Right renal cortex interstitium (tissue), 3 donors: ENCODE results near the gene HDAC3. TPM values are rescaled to one million over a fixed set of nuclear protein-coding genes. Genes with fewer than 3 reads are reported as not detected.

Source experiments
- DNase-seq, 3 donors: peaks; one replicate each; pipeline ENCODE4 v3.0.0-alpha.2; 2013; ENCODE audit warnings: low read depth in 3 of 3, low spot score in 2 of 3
- polyA plus RNA-seq, 3 donors: library from polyadenylated mRNA; unstranded; fragments of 120-200 nt; gene quantifications; one replicate each; pipeline ENCODE4 v1.2.1, GENCODE V29; 2013; ENCODE audit not compliant: insufficient read length in 3 of 3

The HDAC3 gene
- polyA plus RNA-seq, 3 donors = 95.4 to 100 (median 96.6) TPM

DNA sequence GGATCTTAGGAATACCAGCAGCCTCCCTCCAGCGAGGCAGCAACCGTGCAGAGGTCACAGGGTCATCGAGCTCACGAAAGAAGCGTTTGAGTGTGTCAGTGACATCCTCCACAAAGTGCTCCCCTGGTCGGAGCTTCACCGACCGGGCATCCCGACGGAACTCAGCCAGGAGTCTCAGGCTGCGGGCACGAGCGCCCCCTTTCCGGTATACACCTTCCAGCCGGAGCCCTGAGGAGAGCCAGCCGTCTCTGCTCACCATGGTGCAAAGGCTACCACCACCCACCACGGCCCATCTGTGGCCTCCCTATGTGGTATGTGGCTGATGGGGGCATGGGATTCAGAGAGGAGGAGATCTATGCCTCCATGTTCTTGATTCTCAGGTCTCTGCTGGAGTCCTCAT lies 25.4 kb upstream of the HDAC3 start:
- no peak for DNase-seq

DNA sequence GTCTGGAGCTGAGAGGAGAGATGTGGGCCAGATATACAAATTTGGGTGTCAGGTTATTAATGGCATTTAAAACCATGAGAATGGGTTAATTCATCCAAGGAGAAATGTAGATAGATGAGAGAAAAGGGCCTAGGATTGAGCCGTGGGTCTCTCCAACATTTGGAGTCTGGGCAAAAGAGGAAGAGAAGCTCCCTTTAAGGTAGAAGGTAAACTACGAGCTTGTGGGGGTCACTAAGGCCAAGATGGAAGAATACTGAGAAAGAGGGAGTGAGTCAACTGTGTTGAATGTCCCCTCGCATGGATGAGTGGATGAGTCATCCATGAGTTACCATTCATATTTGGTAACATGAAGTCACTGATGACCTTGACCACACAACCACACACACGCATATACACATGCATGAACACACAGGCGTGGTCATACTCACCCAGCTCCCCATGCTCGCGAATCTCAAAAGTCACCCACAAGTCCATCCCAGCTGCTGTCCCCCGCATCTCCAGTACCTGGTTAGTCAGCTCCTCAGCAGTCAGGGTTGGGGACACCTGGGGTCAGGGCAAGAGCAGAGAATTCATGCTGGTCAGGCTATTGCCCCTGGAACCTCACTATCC lies 21.4 kb upstream of the HDAC3 start:
- DNase-seq = no peak

DNA sequence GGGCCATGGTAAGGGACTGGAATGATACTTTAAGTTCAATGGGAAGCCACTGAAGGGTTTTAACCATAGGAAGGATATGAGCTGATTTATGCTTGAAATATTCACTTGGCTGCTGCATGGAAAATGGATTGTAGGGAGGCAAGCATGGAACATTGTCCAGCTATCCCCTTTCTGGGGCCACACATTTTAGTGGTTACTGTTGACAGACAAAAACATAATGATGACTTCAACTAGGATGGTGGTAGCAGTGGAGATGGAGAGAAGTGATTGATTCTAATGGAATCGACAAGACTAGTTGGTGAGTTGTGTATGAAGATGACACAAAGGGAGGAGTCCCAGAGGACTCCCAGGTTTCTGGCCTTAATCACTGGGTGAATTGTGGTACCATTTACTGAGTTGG lies 20.8 kb upstream of the HDAC3 start:
- no peak for DNase-seq

DNA sequence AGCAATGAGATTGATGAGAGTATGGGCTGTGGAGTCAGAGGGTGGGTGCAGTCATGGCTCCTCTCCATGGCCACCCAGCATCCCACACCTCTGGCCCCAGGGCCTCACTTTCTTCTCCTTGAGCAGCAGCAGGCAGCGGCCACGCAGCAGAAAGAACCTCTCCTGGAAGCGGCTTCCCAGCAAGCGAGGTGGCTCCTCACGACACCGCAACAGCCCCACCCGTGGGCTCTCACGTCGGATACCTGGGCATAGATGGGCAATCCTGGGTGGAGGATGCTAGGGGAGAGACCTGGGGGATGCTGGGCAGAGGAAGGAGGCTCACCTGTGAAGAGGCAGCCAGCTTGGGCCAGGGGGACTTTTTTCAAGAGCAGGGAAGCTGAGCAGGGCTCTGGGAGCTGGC lies 19.7 kb upstream of the HDAC3 start:
- no peak for DNase-seq

DNA sequence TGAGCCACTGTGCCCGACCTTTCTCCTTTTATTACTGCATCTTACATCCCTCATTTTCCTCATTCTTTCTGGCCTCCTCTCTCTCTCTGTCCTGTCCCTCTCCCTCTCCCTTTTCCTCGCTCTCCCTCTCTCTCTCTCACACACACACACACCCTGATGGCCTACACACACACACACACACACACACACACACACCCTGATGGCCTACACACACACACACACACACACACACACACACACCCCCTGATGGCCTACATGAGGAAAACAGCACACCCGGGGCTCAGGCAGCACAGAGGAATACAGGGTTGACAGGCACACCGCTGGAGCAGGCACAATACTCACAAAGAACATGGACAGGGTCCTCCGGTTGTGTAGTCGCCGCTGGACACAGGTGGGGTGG lies 18.4 kb upstream of the HDAC3 start:
- DNase-seq = no peak

DNA sequence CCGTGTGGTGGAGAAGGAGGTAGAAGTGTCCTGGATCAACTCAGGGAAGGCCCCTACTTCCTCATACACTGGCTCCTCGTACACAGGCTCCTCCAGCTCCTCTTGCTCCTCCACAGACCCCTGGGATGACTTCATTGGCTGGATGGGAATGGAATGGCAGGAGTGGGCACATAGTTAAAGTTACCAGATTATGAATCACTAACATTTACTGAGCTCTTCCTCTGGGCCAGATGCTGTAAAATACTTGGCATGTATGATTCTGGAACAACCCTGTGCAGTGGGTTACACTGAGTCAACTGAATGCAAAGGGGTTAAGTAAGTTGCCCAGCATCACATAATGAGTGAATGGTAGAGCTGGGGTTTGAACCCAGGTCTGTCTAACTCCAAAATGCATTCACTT lies 17.6 kb upstream of the HDAC3 start:
- DNase-seq = no peak

DNA sequence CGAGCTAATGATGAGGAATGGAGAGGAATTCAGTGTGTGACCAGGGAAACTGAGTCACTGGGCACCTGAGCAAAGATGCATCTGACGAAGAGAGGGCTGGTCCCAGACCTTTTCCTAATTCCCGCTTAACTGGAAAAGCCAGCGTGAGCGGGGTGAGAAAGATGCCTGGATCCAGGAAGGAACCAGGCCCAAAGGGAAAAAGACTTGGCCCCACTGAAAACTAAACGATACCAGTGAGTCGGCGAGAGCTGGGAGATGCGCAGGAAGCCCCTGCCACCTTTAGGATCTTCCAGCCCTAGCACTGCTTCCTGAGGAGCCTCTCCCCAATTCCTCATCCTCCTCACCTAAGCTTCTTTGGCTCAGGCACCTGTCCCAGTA lies 15.1 kb upstream of the HDAC3 start:
- DNase-seq = no peak

DNA sequence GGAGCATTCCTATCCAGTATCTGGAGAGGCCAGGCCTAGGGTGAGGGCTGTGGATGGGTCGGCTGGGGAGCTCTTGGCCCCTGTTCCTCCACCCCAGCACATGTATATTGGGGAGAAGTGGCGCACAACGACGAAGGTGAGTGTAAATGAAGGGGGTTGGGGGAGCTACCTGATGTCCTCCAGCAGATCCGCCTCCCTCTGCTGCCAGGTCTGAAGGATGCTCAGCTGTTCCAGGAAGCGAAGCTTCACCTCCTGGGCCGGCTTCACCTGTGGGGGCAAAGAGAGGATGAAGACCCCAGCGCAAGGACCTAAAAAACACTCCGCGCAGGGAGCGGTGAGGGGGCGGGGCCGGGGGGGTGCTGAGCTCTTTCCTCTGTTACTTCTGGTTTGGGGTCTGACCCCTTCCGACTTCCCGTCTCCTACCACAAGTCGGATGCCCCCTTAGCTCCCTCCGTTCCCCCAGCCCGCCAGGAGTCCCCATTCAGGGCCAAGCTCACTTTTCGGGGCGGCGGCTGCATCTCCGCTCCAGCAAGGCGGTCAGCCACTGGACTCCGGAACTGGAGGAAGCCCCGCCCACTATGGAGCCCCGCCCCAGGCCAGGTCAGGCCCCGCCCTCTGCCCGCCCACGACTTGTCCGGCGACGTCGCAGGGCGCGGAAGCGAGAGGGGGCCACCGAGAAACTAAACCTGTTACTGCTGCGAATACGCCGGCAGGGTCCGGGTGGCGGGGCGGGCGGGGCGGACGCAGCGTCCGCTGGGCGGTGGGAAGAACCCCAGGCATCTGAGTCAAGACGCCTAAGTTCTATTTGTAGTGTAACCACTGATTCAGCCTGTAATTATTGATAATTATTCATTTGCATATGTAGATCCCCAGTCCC lies 14.4 kb upstream of the HDAC3 start, which contains the start of gene FCHSD1:
TSS of gene FCHSD1 (minus strand) at position 568 of the 877 bp plus-strand sequence. CDS start at position 518, 50 bp downstream.
- DNase-seq = no peak

DNA sequence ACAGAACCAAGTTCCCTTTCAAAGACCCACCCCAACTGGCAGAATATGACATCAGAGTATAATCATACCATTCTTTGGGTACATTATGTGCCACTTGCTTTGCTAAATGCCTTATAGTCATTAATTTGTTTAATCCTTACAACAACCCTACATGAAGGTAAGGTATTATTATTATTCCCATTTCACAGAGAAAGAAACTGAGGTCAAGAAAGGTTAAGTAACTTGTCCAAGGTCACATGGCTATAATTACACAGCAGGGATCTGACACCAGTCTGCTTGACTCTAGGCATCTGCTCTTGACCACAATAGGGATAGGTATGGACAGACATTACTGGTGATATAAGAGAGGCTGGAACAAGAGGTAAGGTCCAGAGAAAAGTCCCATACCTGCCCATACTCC lies 13.3 kb upstream of the HDAC3 start:
- no peak for DNase-seq

DNA sequence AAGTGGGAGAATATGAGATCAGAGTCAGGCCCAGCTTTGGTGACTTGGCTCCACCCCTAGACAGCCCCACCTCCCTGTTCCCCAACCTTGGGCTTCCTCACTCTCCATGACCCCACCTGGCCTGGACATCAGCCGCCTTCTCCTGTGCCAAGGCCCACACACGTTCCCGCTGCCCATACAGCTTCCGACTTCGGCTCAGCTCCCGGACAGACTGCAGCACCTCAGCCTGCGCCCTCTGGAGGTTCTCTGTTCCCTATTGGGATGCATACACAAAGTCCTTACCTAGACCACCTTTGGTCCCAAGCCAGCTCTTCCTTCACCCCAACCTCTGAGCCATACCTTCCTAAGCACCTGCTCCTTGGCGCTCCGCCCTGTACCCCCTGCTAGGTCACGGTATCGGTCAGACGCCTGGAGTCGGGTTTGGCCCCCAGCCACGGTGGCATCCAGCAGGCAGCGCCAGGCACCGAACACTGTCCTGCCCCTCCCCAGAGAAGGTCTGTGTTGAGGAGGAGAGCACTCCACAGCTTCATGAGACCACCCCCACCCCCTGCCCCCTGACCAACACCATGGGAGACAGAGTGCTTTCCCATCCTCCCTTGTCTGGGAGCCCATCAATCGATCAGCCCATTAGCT lies 12.5 kb upstream of the HDAC3 start:
- DNase-seq = no peak

DNA sequence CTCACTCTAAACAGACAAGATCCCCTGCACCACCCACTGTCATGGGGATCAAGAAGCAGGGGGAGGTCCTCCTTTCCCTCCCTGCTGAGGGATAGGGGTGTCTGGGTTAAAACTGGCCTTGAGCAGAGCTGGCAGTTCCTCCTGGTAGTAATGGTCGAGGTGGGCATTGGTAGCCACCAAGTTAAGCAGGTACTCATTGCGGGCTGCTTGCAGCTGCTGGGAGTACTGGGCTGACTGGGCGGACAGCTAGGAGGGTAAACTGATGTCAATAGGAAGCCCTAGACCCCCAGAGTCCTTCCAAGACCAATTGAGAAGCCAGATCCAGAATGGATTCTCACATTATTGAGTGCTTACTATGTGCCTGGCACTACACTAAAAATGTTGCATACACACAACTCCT lies 11.2 kb upstream of the HDAC3 start:
- DNase-seq = no peak

DNA sequence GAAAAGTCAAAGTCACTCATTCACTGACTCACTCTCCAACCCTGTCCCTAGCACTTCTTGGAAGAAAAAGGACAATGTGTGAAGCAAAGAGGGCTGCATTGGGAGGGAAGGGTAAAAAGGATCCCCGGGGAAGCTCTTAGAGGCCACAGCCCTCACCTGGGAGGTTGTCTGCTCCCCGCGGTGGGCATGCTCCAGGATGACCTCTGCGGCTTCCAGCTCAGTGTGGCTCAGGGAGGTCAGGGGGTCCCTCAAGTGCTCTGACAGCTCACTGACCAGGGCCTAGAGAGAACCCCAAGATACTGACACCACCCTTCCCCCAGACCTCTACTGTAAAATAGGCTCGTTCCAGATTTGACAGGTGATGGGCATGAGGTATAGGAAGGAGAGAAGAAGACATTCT lies 10.6 kb upstream of the HDAC3 start:
- DNase-seq = no peak

DNA sequence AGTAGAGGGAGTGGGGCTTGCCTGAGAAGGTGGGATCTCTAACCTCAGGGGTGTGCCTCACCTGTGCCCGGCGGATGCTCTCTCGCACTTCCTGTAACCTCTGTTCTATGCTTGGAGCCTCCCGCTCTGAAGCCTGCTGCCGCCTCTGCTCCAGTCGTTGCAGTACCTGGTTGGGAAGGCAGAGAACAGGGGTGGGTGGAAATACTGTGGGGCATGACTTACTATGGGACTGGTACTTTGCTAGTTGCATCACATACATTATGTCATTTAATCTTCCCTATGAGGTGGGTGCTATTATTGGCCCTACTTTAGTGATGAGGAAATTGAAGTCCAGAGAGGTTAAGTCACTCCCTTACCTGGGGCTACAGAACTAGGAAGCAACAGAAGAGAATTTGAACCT lies 9.4 kb upstream of the HDAC3 start:
- no peak for DNase-seq

DNA sequence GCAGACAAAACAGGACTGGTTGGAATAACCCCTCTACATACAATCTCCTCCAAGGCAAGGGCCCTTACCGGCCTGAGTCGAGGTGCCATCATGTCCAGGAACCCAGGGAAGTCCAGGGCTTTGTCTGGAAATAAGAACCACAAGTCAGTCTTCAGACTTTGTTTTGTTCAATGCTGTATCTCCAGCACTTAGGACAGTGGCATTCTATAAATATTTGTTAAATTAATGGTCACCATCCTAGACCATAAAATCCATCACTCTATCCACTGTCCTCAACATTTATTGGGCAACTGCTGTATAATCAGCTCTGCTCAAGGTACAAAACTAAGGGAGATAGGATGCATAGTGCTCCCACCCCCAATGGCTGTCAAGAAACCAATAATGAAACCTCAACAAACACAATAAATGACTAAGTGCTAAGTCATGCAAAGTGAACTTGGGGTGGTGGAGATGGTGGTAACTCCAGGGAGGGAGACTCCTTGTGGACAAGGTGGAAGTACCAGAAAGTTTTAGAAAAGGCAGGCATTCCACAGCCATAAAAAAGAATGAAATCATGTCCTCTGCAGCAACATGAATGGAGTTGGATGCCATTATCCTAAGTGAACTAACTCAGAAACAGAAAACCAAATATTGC lies 5.1 kb upstream of the HDAC3 start:
- no peak for DNase-seq

DNA sequence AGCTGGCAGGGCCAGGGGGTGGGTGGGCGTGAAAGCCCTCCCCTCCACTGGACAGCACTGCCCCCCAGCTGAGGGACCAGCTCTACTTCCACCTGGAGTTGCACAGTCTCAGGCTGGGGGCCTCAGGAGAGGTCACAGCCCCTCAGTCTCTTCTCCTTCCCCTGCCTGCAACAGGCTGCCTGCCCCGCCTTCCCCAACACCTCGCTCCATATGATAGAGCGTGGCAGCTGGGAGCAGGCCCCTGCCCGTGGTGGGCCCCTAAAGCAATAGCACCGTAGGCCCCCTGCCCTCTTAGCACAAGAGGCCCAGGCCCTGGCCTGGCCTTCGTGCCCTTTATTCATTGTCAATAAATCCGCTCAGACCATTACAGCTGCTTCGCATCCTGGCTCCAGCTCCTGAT lies 4.0 kb upstream of the HDAC3 start:
- DNase-seq = no peak

DNA sequence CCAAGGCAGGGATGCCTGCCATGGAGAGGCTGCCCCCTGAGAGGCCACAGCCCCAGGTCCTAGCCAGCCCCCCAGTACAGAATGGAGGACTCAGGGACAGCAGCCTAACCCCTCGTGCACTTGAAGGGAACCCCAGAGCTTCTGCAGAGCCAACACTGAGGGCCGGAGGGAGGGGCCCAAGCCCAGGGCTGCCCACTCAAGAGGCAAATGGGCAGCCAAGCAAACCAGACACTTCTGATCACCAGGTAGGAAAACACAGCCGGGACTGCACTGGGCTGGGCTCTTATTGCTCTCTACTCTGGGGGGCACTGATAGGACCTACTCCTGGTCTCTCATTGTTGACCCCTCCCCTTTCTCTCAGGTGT lies 3.4 kb upstream of the HDAC3 start:
- DNase-seq = no peak

DNA sequence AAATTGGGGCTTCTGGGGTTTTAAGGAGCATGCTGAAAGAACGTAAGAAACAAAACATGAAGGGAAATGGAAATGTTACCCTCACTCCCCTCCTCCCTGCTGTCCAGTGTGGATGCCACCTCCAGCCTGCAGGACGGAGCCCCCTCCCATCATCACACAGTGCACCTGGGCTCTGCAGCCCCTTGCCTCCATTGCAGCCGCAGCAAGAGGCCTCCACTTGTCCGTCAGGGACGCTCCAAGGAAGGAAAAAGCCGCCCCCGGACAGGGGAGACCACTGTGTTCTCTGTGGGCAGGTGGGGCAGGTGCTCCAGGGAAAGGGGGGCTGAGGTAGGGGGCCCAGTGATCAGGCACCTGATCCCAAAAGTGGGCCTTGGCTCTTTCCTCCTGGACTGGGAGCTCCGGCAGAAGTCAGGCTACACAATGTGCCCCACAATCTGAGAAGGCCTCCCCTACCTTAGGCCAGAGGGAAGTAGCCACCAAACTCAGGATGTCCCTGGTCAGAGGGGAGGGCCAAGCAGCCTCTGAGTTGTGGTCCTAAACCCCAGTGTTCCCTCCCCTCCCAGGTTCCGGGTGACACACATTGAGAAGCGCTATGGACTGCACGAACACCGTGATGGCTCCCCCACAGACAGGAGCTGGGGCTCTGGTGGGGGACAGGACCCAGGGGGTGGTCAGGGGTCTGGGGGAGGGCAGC lies 2.9 kb upstream of the HDAC3 start:
- DNase-seq = no peak

DNA sequence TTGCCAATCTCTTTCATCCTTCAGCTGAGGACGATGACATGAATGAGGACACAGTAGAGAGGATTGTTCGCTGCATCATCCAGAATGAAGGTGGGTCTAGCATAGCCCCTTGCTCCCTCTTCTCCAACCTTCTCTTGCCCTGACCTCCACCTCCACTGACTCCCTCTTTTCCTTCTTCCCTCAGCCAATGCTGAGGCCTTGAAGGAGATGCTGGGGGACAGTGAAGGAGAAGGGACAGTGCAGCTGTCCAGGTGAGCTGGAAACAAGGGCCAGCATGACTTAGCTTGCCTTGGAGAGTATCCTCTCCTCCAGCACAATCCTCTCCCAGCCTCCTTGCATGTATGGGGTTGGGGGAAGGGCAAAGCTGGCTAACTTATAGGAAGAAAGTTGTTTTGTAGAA lies 2.1 kb upstream of the HDAC3 start:
- DNase-seq = no peak

DNA sequence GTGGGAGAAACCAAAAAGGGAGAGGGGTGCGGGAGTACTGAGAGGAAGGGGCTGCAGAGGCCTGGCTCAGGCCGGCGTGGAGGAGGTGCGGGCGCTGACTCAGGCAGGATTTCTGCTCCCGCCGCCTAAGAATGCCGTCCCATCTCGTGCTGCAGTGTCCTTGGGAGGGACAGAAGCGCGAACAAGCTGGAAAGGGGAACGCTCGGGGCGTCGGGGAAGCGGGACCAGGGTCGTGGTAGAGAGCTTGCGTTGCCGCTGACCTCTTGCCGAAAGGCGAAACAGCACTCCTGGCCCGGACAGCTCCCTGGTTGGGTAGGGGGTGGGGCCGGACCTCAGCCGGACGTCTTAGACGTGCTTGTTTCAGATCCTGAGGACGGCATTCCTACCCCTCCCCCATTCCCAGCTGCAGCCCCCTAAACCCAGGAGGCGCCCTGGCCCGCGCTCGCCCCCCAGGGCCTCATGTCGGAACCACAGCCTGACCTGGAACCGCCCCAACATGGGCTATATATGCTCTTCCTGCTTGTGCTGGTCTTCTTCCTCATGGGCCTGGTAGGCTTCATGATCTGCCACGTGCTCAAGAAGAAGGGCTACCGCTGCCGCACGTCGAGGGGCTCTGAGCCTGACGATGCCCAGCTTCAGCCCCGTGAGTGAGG lies 1.2 kb upstream of the HDAC3 start:
- DNase-seq = no peak

DNA sequence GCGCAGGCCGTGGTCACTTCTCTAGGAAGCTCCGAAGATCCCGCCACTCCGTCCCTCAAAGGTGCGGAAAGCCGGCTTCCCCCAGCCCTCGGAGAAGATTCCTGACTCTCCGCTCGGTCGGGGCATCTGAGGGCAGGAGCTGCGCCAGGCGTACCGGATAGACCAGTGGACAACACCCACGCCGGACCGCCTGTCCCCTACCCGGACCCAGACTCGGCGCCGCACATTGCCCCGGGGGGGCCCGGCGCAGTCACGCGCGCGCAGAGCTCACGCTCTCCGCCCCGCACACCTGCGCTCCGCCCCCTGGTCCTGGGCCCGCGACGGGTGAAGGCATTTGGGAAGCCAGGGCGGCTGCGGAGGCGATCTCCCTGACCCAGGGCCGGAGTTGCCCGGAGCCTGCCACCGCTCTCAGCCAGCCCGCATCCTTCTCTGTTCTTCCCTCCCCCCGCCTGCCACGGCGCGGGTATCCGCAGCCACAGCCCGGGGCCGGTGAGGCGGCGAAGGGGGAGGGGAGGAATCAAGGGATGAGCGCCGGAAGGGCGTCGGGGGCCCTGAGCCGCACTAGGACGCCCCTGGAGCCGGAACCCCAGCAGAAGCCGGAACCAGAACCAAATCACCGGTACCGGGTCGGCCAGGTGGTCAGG lies 596 bp upstream of the HDAC3 start:
- no peak for DNase-seq
